ENCODE results near the gene ZRANB1.

- TF ChIP-seq CTCF (conservative IDR thresholded peaks at IDR 0.05; ENCODE audit: low read length) (no peak), EZH2phosphoT487 (IDR thresholded peaks at IDR 0.05; ENCODE audit: borderline replicate concordance, low read depth, low read length) (no peak)
These were observed 65.5 kb downstream of the ZRANB1 start for GRCh38 chr10:125007436-125007835.

Measured in OCI-LY7 (cell line).